HCEC 1CT (cell line): ENCODE measurements around the gene ADGRL3.

Experiments
- DNase-seq: peaks from one replicate; pipeline ENCODE4 v3.0.0-alpha.2; 2017

The ADGRL3 gene

GRCh38 chr4:61431131-61431530, 231.0 kb downstream of the ADGRL3 start:
- DNase-seq: no peak

- no peak for DNase-seq
Measured at GRCh38 chr4:61437923-61438322, 237.8 kb downstream of the ADGRL3 start.

- no peak for DNase-seq
Measured at GRCh38 chr4:61440321-61440720, 240.2 kb downstream of the ADGRL3 start.

GRCh38 chr4:61442936-61443335, 242.8 kb downstream of the ADGRL3 start:
- no peak for DNase-seq

- DNase-seq: peak; percentile 64
Measured at GRCh38 chr4:61443813-61444510, 243.8 kb downstream of the ADGRL3 start.

GRCh38 chr4:61445374-61446063, 245.4 kb downstream of the ADGRL3 start:
- no peak for DNase-seq

- DNase-seq: no peak
Measured at GRCh38 chr4:61446941-61447340, 246.8 kb downstream of the ADGRL3 start.

- DNase-seq: no peak
Measured at GRCh38 chr4:61447918-61448317, 247.8 kb downstream of the ADGRL3 start.

- no peak for DNase-seq
Measured at GRCh38 chr4:61451935-61452334, 251.8 kb downstream of the ADGRL3 start.

- no peak for DNase-seq
Measured at GRCh38 chr4:61461956-61462355, 261.8 kb downstream of the ADGRL3 start.

- DNase-seq: peak; percentile 56
Measured at GRCh38 chr4:61462451-61463326, 262.6 kb downstream of the ADGRL3 start.

- peak; percentile 63 for DNase-seq
Measured at GRCh38 chr4:61468024-61468720, 268.0 kb downstream of the ADGRL3 start.

GRCh38 chr4:61473306-61473705, 273.2 kb downstream of the ADGRL3 start:
- DNase-seq: no peak

GRCh38 chr4:61478340-61478739, 278.2 kb downstream of the ADGRL3 start:
- no peak for DNase-seq

GRCh38 chr4:61485056-61485455, 284.9 kb downstream of the ADGRL3 start:
- no peak for DNase-seq

- no peak for DNase-seq
Measured at GRCh38 chr4:61489927-61490326, 289.8 kb downstream of the ADGRL3 start.

- DNase-seq: no peak
Measured at GRCh38 chr4:61493041-61493440, 292.9 kb downstream of the ADGRL3 start.

GRCh38 chr4:61493470-61493869, 293.3 kb downstream of the ADGRL3 start:
- DNase-seq: no peak

GRCh38 chr4:61500883-61501282, 300.8 kb downstream of the ADGRL3 start:
- DNase-seq: peak; percentile 2

- DNase-seq: no peak
Measured at GRCh38 chr4:61501812-61502211, 301.7 kb downstream of the ADGRL3 start.

- DNase-seq: no peak
Measured at GRCh38 chr4:61505773-61506685, 305.9 kb downstream of the ADGRL3 start.

- DNase-seq: no peak
Measured at GRCh38 chr4:61507091-61507490, 307.0 kb downstream of the ADGRL3 start.
